Mononuclear cell (primary cell): ENCODE measurements around the gene IFNAR2. TPM values are rescaled to one million over a fixed set of nuclear protein-coding genes. Genes with fewer than 3 reads are reported as not detected.
"Not testable (repeated sequence)": the region's sequence is repeated elsewhere in the genome, so short reads cannot be mapped to it uniquely, and the experiment has no call there.

Experiments used
- H3K27me3 ChIP-seq: 2 replicates; pipeline ENCODE4 v1.6.0; 2011; ENCODE audit warnings: low read length, control low read depth; ENCODE audit not compliant: insufficient read depth
- H3K4me1 ChIP-seq: 2 replicates; pipeline ENCODE4 v1.5.1; 2011; ENCODE audit warnings: mild to moderate bottlenecking, low read length, control low read depth; ENCODE audit not compliant: insufficient read depth
- H3K4me3 ChIP-seq: 2 replicates; pipeline ENCODE4 v1.5.1; 2011; ENCODE audit warnings: mild to moderate bottlenecking, low read length, moderate library complexity
- H3K9me3 ChIP-seq: 2 replicates; pipeline ENCODE4 v1.5.1; 2011; ENCODE audit warnings: low read depth, mild to moderate bottlenecking, control low read depth, low read length
- total RNA-seq: library from RNA; depleted of rRNA; stranded (reverse); fragments of >200 nt; gene quantifications from one replicate; pipeline ENCODE4 v1.2.3, GENCODE V29; 2012

The IFNAR2 gene
- total RNA-seq, 1 donor = 23.8 TPM

DNA sequence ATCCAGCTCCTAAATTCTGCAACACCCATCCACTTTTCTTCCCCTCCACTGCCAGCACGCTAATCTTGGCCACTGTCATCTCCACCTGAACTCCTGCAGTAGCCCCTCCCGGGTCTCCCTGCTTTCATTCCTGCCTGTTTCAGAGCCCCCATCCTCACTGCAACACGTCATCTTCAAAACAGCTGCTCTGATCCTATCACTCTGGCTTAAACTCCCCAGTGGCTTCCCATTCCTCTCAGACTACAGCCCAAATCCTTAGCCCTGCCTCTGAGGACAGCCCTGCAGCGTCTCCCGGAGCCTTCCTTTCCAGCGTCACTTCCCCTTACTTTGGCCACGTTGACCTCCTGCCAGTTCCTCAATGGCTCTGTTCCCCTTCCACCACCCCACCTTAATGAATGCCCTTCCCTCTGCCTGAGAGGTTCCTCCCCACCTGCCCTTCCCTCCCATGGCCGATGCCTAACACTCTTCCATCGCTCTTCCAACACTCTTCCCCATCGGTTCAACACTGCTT, 22.9 kb upstream of the IFNAR2 start:
- H3K9me3 ChIP-seq = no peaks in the 10 kb centered on the region
- no peaks in the 10 kb centered on the region for H3K27me3 ChIP-seq
- no peak overlapping the region for H3K4me3 ChIP-seq
- peaks cover 69% of the 10 kb centered on the region for H3K4me1 ChIP-seq

DNA sequence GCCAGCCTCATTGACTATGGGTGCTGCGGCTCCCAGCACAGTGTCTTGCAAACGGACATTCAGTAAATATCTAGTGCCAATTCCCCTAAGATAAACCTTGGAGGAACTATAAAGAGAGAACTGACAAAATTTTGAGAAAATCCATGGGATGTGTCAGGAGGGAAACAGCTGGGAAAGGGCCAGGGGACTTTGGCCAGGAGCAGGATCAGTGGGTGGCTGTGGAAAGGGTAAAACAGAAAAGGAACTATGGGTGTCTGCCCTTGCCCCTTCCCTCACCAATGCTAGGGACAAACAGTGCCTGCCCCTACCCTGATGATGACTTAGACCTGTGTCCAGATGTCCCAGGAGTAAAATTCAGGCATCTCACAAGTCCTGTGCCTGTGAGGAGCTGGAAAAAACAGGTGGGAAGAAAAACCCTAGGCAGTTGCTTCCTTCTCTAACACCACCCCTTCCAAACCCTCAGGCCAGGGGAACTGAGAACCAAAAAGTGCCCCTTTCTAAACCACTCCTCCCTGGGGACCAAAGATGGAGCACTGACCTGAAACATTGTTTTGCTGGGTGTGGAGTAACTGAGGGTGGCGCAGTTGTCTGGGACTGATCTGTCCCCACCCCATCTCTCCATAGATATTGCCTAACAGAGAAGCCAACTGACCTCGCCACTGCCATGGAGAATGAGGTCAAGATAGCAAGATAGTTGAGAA, 22.1 kb upstream of the IFNAR2 start:
- no peaks in the 10 kb centered on the region for H3K27me3 ChIP-seq
- no peaks in the 10 kb centered on the region for H3K9me3 ChIP-seq
- peaks cover 69% of the 10 kb centered on the region for H3K4me1 ChIP-seq
- H3K4me3 ChIP-seq = no peak overlapping the region

- H3K4me1 ChIP-seq = peaks cover 67% of the 10 kb centered on the region
- no peaks in the 10 kb centered on the region for H3K27me3 ChIP-seq
- no peak overlapping the region for H3K4me3 ChIP-seq
- H3K9me3 ChIP-seq = no peaks in the 10 kb centered on the region
These were observed 21.2 kb upstream of the IFNAR2 start for GRCh38 chr21:33208534-33208933.

- peaks cover 67% of the 10 kb centered on the region for H3K4me1 ChIP-seq
- no peaks in the 10 kb centered on the region for H3K27me3 ChIP-seq
- H3K4me3 ChIP-seq = no peak overlapping the region
- H3K9me3 ChIP-seq = no peaks in the 10 kb centered on the region
These were observed 18.4 kb upstream of the IFNAR2 start for GRCh38 chr21:33211305-33211704.

DNA sequence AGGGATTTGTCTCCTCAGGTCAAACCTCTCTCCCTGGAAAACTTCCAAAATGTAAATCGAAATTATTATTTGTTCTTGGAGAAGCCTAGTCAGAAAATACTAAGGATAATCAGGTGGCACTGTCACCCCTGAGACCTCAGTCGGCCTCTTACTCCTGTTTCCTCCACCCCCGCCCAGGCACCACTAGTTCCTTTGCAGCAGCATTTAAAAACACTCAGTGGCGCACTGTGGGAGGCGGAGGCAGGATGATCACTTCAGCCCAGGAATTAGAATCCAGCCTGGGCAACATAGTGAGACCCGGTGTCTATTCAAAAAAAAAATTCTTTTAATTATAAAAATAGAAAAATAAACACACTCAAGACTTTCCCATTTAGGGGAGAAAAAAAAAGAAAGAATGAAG, 18.0 kb upstream of the IFNAR2 start:
- Histone ChIP-seq H3K4me1 (peaks cover 67% of the 10 kb centered on the region), H3K9me3 (no peaks in the 10 kb centered on the region)

DNA sequence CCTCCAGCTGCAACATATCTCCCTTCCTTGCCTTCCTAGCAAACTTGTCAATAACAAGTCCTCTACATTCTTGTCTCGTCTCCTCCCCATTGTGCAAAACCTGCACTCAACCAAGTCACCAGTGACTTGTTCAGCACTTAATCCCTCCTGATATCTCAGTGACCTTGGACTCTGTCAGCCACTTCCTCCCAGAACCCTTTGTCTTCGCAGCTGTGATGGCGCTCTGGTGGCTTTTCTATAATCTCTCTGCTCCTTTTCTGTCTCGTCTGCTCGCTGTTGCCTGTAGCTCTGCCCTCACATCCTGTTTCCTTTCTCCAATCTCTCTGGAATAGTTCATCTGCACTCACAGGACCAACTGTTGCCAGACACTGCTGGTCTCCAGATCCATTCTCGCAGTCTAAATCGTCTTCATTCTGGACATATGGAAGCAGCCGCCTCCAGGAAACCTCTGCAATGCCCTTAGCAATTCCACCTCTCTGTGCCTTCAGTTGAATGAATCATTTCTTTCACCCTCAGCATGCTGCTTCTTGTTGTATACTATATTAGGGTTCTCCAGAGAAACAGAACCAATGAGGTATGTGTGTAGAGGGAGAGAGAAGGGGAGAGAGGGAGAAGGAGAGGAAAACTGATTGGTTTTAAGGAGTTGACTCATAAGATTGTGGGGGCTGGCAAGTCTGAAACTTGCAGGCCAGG, 17.4 kb upstream of the IFNAR2 start:
- no peaks in the 10 kb centered on the region for H3K27me3 ChIP-seq
- no peak overlapping the region for H3K4me3 ChIP-seq
- peaks cover 67% of the 10 kb centered on the region for H3K4me1 ChIP-seq
- no peaks in the 10 kb centered on the region for H3K9me3 ChIP-seq

More for the DNA sequence above, 18.0 kb upstream of the IFNAR2 start:
- no peak overlapping the region for H3K4me3 ChIP-seq
- no peaks in the 10 kb centered on the region for H3K27me3 ChIP-seq

GRCh38 chr21:33214056-33214455, 15.7 kb upstream of the IFNAR2 start:
- H3K27me3 ChIP-seq = no peaks in the 10 kb centered on the region
- H3K4me3 ChIP-seq = no peak overlapping the region
- H3K4me1 ChIP-seq = peaks cover 73% of the 10 kb centered on the region
- H3K9me3 ChIP-seq = no peaks in the 10 kb centered on the region

GRCh38 chr21:33217138-33217520, 12.6 kb upstream of the IFNAR2 start:
- no peaks in the 10 kb centered on the region for H3K9me3 ChIP-seq
- H3K4me1 ChIP-seq = peaks cover 61% of the 10 kb centered on the region
- no peaks in the 10 kb centered on the region for H3K27me3 ChIP-seq
- no peak overlapping the region for H3K4me3 ChIP-seq

DNA sequence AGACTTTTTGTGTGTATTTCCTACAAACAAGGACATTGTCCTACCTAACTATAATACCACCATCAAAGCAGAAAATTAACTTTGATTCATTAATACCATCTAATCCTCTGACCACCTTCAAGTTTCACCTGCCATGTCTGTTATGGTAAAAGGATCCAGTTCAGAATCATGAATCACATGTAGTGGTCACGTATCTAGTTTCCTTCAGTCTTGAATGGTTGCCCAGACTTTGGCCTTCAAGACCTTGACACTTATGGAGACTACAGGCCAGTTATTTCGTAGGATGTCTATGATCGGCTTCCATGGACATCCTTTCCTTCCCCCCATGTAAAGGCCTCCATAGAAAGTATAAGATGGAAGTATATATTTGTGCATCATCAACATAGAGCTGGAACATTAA, 10.4 kb upstream of the IFNAR2 start:
- no peaks in the 10 kb centered on the region for H3K9me3 ChIP-seq
- H3K4me1 ChIP-seq = peaks cover 44% of the 10 kb centered on the region
- no peaks in the 10 kb centered on the region for H3K27me3 ChIP-seq
- H3K4me3 ChIP-seq = no peak overlapping the region

GRCh38 chr21:33219954-33220353, 9.8 kb upstream of the IFNAR2 start:
- no peaks in the 10 kb centered on the region for H3K27me3 ChIP-seq
- H3K4me1 ChIP-seq = peaks cover 37% of the 10 kb centered on the region
- H3K9me3 ChIP-seq = no peaks in the 10 kb centered on the region
- H3K4me3 ChIP-seq = no peak overlapping the region

GRCh38 chr21:33225376-33225775, 4.4 kb upstream of the IFNAR2 start:
- H3K4me1 ChIP-seq = peaks cover 12% of the 10 kb centered on the region
- not testable (repeated sequence) for H3K4me3 ChIP-seq, H3K9me3 ChIP-seq, H3K27me3 ChIP-seq

- H3K9me3 ChIP-seq = no peaks in the 10 kb centered on the region
- no peak overlapping the region for H3K4me3 ChIP-seq
- no peaks in the 10 kb centered on the region for H3K27me3 ChIP-seq
- H3K4me1 ChIP-seq = peaks cover 33% of the 10 kb centered on the region
These were observed 1.3 kb upstream of the IFNAR2 start for GRCh38 chr21:33228455-33228854.

DNA sequence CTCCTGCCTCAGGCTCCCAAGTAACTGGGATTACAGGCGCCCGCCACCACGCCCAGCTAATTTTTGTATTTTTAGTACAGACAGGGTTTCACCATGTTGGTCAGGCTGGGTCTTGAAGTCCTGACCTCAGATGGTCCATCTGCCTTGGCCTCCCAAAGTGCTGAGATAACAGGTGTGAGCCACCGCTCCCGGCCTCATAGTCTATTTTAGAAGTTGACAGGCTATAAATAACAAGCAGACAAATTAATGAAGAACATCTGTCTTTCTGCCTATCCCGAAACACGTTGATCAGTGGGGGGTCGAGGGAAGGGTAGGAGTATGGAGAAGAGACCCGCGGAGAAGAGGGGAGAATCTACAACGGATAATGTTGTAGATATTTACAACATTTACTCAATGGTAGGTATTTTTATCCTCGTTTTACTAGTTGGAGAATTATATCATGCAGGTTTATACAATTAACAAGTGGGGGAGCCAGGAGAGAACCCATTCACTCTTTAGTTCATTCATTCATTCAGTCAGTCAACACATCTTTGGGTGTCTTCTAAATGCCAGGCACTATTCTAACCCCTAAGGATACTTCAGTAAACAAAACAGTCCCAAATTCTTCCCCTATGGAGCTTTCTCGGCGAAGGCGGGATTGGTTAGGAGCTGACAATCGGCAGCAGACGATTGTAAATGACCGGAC, 497 bp upstream of the IFNAR2 start:
- Histone ChIP-seq H3K4me1 (peaks cover 35% of the 10 kb centered on the region), H3K27me3 (no peaks in the 10 kb centered on the region), H3K4me3 (peak overlapping the region; percentile 96), H3K9me3 (no peaks in the 10 kb centered on the region)

DNA sequence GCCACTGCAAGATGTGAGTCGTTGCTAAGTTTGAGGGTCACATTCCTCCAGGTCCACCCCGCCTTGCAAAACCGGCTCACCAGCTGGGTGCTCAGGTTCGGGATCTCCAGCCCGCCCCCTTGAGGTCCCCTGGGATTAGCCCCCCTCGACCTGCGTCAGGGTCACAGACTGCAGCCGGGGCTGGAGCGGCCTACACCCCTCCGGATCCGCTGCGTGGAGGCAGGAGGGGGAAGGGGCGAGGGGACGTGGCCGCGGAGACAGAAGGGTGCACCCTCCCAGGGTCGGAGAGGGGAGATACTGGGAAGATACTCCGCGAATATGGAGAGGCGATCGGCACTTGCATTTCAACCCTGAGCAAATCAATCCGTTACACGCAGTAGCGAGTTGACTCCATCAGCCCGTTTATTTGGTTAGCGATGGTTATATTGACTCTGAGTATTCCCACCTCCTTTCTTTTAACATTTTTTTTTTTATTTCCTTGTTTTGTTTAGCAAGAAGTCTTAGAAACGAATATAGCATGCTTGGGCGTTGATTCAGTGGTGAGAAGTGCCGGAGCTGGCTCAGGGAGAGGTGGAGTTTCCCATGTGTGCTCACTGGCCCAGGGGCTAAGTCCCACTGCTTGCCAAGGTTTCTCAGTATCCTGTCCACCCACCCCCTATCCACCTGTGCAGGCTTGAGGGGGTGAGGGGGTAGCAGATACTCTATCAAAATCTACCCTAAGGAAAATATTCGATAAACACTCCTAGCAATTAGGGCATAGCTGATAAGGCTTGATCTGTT, 997 bp downstream of the IFNAR2 start:
- Histone ChIP-seq H3K9me3 (no peaks in the 10 kb centered on the region), H3K27me3 (no peaks in the 10 kb centered on the region), H3K4me3 (peak overlapping the region; percentile 96), H3K4me1 (peaks cover 47% of the 10 kb centered on the region)

- peaks cover 55% of the 10 kb centered on the region for H3K4me1 ChIP-seq
- H3K27me3 ChIP-seq = no peaks in the 10 kb centered on the region
- H3K4me3 ChIP-seq = peak overlapping the region; percentile 96
- no peaks in the 10 kb centered on the region for H3K9me3 ChIP-seq
These were observed 1.8 kb downstream of the IFNAR2 start for GRCh38 chr21:33231526-33231925.
